ENCODE results near the gene XRCC3.

Gene XRCC3

DNA sequence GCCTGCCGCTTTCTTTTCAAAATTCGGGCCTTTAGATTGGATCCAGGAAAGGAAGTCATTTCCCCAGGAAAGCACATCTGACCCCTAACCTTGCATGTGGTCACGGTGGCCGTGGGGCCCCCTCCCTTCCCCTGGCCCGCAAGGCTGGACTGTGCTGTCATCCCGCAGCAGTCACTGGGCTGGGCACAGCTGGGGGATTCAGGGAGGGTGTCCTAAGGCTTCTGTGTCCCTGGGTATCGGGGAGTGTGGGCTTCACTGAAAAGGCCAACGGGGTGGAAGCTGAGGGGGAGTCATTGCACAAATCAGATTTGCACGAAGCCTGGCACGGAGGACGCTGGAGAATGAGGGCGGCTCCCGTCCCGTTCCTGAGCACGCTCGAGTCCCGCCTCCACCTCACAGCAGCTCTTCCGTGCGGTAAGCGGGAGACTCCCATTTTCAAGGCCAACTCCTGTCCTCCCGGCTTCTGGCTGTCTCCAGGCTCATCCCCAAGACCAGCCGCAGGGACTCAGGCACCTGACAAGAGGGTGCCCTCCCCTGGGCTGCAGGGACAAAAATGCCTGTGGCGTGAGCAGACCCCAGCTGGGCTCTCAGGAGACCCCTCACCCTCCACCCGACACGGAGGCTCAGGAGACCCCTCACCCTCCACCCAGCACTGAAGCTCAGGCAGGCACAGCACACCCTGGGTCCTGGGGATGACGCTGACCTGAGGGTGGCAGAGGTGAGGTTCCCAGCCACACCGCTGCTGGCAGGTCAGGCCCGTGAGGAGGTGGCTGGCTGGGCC lies 9.6 kb downstream of the XRCC3 start:
- no peak for DNase-seq

DNA sequence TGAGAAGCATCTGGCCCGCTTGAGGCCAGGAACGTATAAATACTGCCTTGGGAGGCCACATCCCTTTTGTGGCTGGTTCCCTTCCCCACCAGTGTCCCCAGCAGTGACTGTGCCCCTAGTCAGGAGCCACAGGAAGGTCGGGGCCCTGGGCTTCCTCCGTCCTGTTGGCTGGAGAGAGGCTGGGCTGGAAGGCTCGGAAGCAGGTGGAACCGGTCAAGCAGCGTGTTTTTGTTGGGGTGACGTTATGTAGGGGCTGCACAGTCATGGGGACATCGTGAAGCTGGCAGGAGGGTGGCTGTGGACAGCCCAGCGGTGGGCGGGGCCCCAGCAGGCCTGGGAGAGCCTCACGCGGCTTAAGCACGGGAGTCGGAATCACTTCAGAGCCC lies 10.1 kb downstream of the XRCC3 start:
- no peak for DNase-seq

DNA sequence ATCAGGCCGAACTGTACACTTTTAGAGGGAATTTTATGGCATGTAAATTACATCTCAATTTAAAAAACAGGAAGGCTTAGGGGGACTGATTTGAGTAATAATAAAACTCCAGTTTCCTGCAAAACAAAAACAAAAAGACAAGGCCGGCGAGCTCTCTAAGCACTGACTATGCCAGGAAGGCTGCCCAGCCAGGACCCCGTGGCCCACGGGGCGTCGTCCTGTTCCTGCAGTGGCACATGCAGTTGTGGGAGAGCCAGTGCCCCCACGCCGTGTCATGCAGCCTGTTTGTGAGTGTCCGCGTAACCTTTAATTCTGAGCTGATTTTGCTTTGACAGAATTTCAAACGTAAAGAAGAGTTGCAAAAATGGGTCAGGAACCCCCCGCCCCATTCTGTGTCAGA lies 10.5 kb downstream of the XRCC3 start:
- DNase-seq = no peak

DNA sequence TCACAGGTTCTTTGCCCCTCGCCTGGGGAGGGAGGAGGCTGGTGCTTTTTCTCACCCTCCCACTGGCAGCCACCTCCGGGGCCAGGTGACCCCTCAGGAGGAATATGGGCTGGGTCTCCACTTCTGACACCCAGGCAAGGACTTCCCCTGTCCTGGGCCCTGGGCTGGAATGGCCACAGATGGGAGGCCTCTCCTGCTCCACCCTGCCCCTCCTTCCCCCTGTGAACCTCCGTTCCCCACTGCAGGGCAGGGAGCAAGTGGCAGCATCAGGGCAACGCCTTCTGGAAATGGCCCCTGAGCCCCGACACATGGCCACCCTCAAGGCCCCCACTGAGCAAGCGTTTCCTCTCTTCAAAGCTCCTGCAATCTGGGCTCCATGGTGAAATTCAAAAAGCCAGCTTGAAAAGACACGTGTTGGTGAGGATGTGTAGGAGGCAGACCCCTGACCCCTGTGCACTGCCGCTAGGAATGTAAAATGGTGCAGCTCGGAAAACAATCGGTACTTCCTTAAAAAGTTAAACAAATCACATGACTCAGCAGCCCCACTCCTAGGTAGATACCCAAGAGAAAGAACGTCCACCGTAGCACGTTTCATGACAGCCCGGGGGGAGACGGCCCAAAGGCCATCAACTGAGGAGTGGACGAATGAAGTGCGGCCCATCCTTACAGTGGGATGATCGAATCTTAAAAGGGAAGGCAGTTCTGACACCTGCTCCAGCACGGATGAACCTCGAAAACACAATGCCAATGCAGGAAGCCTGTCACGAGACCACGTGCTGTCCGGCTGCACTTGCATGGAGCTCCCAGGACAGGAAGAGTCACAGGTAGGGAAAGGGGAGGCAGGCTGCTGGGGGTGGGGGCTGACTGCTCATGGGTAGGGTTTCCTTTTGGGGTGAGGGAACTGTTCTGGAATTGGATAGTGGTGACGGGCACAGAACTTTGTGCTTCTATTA lies 11.5 kb downstream of the XRCC3 start:
- no peak for DNase-seq

DNA sequence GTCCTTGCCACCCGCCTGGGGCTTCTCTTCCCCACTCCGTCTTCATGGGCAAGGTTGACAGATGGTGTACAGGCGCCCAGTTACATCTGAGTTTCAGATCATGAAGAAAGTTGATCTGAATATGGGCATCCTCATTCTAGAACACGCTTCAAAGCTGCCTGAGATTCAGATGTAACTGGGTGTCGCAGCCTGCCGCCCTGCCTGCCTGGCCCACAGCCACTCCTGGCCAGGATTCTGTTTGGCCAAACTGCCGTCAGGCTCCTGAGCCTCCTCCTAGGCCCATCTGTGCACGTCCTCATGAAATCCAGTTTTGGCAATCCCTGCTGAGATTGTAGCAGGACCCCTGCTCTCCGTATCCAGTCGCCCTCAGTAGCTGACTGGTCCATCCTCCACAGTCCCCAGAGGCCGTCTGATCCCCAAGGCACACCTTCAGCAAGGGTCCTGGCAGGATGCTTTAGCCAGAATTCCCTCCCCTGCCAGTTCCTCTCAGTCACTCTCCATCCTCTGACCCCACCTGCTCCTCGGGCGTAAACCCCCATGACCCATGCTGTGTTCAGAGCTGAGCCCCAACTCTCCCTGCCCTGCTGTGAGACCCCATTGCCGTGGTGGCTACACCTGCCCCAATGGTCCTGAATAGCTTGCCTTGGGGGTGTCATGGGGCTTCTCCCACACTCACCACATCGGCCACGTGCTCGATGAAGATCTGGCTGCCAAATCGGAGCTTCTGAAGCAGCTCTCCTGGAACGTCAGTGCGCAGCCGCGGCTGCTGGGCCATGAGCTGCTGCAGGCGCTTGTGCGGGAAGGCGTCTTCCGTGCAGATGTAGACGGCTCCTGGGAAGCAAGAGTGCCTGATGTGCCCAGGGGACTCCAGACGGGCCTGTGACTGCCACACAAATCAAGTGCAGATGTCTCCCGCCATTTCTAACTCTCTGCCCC lies 12.5 kb downstream of the XRCC3 start:
- DNase-seq = no peak

DNA sequence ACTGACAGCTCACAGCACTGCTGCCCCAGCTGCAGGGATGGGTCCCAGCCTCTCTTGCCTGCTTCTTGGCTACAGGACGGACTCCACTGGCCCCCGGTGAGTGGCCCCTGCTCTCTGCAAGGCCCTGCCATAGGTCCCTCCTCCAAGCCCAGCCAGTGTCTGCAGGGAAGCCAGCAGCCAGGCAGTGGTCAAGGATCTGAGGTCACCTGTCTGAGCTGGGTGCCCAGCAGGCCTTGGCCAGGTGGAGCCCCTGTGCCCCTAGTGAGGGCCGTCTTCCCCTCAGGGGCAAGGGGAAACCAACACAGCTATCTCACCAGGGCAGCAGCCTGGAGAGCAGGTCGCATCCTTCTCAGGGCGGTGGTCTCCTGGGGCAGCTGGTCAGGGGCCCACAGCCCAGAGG lies 13.2 kb downstream of the XRCC3 start:
- no peak for DNase-seq

DNA sequence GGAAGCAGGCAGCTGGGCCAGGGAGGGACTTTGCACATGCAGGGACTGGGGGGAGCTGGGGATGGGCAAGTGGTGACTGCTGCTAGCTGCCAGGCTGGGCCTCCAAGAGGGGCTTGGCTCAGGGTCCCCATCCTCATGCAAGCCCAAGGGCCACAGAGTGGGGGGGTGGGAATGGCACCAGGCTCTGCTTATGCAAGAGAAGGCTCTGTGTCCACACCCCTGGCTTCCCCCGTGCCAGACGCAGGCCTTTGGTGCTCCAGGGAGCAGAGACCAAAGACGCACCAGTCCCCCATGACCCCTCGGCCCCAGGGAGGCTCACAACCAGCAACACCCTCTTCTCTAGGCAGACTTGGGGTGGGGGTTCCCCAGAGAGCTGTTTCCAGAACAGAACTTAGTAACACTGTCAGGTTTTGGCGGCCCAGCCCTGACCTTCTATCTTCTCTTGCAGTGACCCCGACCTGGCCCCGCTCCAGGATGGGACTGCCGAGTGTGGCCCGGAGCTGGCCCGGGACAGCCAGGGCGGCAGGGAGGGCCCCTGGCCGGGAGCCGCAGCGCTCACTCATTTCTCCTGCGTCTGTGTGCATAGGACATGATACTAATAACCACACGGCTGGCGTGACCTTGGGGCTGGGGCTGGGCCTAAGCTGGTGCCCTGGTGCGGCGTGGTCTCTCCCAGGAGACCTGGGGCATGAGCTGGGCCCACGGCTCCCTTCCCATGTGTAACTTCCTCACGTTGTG lies 14.3 kb downstream of the XRCC3 start:
- no peak for DNase-seq

DNA sequence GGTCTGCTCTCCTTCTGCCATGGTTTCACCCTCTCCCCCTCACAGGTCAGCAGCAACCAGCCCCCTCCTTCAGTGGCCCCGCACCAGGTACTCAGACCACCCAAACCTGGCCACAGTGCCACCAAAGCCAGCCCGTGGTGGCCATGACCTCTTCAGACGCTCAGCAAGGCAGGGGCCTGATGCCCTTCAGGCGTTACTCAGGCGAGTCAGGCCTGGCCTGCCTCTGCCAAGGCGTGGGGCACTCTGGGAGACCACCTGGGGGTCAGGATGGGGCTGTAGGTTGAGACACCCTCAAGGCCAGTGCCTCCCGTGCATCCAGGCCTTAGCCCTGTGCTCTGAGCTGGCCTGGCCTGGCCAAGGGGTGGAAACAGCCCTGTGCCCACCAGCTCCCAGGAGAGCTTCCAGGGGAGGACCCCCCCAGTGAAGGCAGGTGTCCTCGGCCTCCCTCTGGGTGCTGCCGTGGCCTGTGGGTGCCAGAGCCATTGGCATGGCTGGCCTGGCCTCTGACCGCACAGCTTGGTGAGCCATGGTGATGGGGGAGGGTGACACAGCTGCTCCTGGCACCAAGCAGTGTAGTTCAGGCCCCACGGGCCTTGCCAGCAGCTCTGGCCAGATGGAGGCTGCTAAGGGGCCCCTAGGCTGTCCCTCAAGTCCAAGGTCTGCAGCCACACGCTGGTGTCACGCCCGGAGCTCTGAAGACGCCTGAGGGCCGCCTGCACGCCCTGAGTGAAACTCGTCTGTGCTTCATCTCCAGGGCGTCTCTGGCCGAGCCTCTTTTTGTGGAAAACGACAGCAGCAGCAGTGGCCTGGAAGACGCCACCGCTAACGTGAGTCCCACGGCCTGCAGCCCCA lies 15.1 kb downstream of the XRCC3 start:
- DNase-seq = no peak

DNA sequence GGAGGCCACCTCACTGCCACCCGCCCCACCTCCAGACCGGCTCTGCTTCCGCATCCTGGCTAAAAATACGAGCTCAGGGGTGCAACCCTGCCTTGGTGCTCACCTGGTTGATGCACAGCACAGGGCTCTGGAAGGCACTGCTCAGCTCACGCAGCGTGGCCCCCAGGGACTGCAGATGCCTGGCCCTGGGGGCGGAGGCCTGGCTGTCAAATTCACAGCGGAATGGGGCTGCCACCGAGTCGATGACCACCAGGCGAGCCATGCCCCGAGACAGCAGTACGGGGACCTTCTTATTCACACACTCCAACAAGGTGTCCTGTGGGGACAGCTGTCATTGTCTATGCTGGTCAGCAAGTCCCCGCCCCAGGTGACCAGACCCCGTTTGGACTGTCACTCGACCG lies 16.0 kb downstream of the XRCC3 start:
- DNase-seq = no peak

DNA sequence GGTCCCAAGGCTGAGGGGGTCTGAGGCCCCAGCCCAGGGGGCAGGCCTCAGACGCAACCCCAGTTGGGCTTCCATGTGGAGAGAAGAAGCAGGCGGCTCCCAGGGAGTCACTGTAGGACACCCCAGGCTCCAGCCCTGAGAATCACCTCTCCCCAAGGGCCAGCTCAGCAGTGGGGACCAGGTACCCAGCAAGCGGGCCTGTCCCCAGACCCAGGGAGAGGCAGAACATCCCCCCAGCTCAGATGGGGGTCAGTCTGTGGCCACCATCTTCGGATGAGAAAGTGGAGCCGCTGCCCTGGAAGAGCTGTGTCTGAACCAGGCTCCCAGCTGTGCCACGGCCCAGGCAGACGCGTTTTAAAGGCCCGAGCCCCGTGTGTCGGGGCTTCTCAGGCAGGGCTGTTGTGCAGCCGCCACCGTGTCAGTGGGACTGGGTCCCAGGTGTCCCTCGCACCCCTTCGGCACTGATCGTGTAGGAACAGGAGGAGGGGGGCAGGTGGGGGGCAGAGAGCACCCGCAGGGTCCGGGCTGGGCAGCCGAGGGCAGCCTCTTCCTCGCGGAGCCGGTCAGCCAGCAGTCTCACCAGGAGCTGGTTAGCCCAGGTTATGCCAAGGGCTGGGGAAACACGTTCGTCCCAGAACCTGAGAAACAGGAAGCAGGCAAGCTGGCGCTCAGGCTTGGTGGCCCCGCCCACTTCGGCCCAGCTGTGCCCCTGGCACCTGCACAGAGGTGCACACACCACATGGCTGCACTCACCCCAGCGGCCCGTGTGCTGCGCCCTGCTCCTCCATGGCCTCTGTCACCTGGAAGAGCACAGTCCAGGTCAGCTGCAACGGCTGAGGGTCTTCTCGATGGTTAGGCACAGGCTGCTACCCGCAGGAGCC lies 16.6 kb downstream of the XRCC3 start:
- DNase-seq = no peak

DNA sequence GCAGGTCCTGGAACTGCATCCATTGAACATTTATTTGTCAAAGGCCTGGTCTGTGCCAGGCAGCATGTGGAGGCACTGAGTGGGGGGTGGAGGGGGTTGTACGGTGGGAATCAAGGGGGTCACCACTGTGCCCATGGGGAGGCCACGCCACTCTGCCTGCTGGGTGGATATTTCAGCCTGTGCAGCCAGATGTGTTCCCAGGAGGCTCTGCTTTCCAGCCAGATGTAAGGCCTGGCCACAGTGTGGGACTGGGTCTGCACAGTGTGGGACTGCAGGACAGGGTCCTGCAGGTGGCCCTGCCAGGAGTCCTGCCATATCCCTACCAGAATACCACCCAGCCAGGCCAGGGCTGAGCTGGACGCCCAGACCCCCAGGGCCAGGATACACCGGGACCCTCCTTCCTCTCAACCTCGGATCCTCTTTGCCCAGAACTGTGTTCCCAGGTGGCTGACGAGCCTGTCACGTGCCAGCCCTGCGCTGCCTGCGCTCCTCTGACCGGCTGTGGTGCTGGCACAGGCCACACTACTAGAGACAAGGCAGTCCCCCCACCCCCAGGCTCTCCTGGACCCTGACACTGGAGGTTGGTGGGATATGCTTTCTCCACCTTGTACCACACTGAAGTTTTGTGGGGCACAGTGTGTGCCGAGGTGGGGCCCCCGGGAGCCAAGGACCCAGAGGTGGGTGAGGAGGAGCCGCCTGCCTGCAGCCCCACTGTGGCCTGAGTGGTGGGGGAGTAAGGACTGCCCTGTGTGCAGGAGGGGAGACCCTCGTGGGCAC lies 17.5 kb downstream of the XRCC3 start:
- DNase-seq = no peak

DNA sequence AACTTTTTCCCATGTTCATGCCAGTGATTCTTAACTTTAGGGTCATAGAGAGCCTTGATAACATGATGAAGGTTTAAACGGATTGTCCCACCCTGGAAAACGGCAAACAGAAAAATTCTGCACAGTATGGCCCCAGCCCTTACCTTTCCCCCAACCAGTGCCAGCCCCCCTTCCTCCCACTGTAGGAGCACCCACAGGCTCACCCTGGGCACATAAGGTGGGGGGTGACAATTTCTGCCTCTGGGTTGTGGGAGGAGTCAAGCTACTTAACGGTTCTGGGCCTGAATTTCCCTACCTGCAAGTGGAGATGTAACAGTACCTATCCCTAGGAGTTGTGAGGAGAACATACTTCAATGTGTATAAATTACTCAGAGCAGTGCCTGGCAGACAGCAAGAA lies 18.0 kb downstream of the XRCC3 start:
- no peak for DNase-seq

DNA sequence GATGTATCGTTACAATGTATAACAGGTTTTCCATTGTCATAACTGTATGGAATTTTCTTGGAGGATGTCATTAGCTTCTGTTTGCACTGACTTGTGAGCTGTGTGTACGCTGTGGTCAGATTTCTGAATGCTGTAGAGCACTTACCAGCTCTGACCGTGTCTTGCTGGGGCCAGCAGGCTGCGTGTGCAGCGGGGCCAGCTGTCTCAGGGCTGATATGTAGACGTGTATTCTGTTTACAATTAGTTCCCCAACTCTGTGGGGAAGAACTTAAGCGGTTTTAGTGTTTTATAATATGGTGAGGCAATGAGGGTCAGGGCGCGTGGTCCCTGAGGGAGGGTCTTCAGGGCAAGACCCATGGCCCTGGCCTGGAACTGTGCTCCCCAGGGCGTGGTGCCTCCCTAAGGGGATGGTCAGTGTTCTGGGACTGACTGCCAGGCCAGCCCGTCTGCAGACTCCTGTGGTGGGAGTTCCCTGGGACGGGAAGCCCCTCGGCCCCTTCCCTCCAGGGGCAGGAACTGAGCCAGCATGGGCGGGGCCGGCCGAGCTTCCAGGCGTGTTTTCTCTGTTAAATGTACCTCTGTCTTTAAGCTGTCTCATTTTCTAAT lies 18.7 kb downstream of the XRCC3 start:
- no peak for DNase-seq

DNA sequence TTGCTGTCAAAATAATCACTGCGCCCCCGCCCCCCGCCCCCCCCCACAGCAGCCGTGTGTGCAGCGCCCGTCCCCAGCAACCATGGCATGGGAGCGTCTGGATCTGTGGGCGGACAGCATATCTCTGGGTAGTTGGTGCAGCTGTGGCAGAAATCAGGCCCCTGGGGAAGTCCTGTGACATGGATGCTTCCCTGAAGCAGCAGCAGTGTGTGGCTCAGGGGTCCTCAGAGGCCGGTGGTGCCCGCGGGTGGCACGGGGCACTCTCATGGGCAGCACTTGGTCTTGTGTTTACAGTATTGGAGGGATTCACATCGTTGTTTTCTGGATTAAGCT lies 19.2 kb downstream of the XRCC3 start:
- DNase-seq = no peak

DNA sequence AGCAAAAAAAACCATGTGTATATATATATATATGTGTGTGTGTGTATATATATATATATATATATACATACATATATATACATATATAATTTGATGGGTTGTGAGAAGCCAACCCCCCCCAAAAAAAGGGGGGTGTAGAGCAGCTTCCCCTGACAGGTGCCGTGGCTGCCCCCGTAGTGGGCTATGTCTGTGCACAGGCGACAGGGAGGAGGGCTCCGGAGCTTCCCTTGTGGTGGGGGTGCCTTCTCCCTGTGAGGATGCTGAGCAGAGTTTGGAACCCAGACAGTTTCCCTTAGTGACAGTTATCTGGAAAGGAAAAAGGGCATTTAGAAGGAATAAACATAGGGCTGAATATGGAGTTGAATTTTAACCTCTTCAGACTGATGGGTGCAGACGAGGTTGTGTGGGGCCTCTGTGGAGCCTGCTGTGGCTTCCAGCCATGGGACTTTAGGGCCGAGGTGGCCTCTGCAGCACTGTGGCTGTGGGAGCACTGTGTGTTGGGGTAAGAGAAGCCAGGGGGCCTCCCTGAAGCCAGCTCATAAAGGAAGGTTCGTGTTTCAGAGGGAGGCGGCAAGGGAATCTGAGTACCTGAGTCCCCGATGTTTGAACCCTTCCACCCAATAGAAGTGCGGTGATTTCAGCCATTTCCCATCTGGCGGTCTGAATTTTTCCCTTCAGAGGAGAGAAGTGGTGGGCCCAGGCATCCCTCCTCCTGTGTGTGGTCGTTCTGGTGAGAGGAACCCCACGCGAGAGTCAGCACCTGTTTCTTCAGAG lies 19.8 kb downstream of the XRCC3 start:
- no peak for DNase-seq

DNA sequence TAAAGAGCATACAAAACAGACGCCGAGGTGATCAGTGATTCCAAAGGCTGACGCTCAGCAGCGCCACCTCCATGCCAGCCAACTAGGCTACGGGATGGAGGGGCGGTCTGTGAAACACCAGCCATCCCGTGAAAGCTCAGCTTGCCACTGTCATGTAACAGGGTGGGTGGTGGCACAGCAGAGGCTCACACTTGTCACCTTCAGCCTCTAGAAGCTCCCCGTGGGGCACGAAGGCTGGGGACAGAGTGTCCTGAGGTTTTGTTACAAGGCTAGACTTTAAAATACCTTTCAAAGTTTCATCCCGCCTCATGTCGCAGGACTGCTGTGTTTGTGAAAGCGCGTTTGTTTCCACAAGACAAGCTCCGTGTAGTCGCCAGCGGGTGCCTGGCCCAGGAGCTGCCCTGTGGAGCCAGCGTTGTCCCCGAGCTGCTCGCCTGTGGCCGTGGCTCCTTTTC lies 20.7 kb downstream of the XRCC3 start:
- DNase-seq = no peak

DNA sequence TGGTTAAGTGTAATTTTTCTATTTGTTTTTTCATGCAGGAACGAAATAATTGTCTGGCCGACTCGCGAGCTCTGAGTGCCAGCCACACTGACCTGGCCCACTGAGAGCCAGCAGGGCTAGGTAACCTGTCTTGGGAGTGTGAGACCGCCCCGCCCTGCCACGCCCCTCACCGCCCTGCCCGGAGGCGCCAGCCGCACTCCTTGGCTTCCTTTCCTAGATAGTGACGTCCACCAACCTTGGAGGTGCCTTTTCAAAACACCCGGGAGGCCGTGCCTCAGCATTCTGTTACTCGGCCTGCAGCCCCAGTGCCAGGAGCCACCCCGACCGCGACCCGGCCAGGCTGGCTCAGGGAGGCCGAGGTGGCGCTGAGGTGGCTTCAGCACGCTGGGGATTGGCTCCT lies 21.7 kb downstream of the XRCC3 start:
- no peak for DNase-seq

DNA sequence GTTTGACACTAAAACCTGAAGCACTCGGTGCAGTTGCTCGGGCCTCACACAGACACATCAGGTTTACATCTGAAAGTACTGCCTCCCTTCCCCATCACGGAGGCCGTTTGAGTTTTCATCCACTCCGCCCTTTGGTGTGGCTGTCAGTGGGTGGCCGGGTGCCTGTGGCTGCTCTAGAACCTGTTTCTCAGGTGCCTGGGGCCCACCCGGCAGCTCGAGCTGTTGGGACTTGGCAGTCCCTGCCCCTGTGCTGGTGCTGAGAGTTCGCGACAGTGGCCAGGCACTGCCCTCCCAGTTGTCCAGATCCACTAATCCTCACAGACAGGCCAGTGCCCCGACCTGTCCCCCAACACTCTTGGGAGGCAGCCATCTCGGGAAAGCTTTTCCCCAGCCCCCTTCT lies 22.4 kb downstream of the XRCC3 start:
- DNase-seq = no peak
